ENCODE data around the gene PTGIS.

PTGIS gene

GRCh38 chr20:49562311-49563014 is 5.5 kb downstream of the PTGIS start:
- peak; percentile 90 for FAIRE-seq
- DNase-seq (ENCODE audit: insufficient read length, low spot score): peak; percentile 98

DNA sequence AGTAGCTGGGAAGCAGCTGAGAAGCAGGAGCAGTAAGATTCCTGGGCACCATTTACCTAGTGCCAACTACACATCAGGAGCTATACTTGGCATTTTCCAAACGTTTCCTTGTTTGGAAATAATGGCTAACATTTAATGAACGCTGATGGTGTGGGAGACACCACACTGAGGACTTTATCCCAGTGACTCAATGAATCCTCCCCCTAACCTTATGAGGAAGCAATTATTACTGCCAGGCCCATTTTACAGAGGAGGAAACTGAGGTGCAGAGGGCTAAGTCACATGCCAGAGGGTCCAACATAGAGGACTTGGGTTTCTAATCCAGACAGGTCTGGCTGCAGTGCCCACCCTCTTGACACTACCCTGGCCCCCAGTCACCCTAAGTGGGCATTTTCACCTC is 6.1 kb downstream of the PTGIS start:
- DNase-seq (ENCODE audit: insufficient read length, low spot score) (no peak), FAIRE-seq (no peak)

- FAIRE-seq (peak; percentile 9), DNase-seq (ENCODE audit: insufficient read length, low spot score) (no peak)
Measured at GRCh38 chr20:49561256-49561655, 6.7 kb downstream of the PTGIS start.

GRCh38 chr20:49560646-49561045 is 7.3 kb downstream of the PTGIS start:
- DNase-seq (ENCODE audit: insufficient read length, low spot score): no peak
- FAIRE-seq: peak; percentile 23

DNA sequence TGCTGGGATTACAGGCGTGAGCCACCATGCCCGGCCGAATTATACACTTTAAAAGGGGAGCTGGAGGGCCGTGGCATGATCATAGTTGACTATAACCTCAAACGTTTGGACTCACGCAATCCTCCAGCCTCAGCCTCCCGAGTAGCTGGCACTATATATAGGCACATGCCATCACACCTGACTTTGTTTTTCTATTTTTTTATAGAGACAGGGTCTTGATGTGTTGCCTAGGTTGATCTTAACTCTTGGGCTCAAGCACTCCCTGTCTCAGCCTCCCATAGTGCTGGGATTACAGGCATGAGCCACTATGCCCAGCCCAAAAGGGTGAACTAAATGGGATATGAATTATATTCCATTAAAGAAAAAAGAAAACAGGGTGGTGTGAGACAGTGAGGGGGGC is 7.8 kb downstream of the PTGIS start:
- FAIRE-seq (no peak), DNase-seq (ENCODE audit: insufficient read length, low spot score) (no peak)

DNA sequence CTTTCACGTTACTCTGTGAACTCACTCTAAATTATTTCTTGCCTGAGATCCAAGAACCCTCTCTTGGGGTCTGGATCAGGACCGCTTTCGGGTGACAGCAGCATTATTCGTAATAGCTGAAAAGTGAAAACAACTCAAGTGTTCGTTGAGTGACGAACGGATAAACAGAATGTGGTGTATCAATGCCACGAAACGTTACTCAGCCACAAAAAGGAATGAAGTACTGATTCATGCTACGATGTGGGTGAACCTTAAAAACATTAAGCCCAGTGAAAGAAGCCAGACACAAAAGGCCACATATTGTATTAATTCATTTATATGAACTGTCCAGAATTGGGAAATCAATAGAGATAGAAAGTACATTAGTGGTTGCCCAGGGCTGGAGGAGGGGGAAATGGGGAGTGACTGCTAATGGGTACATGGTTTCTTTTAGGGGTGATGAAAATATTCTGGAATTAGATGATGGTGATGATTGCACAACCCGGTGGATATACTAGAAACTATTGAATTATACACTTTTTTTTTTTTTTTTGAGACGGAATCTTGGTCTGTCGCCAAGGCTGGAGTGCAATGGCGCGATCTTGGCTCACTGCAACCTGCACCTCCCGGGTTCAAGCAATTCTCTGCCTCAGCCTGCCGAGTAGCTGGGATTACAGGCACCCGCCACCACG is 8.4 kb downstream of the PTGIS start:
- no peak for DNase-seq (ENCODE audit: insufficient read length, low spot score)
- peak; percentile 23 for FAIRE-seq

DNA sequence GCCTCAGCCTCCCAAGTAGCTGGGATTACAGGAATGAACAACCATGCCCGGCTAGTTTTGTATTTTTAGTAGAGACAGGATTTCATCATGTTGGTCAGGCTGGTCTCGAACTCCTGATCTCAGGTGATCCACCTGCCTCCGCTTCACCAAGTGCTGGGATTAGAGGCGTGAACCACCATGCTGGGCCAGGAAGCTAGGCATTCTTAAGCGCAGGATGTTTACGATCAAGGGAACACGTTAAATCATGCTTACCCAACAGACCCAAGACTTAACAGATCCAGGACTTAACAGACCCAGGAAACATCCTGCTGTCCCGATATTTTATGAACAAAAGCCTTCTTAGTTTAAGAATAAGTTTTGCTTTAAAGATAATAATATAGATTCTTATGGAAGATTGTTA is 9.1 kb downstream of the PTGIS start:
- DNase-seq (ENCODE audit: insufficient read length, low spot score) (no peak), FAIRE-seq (no peak)

GRCh38 chr20:49557449-49557848 is 10.5 kb downstream of the PTGIS start:
- FAIRE-seq (peak; percentile 62), DNase-seq (ENCODE audit: insufficient read length, low spot score) (no peak)

DNA sequence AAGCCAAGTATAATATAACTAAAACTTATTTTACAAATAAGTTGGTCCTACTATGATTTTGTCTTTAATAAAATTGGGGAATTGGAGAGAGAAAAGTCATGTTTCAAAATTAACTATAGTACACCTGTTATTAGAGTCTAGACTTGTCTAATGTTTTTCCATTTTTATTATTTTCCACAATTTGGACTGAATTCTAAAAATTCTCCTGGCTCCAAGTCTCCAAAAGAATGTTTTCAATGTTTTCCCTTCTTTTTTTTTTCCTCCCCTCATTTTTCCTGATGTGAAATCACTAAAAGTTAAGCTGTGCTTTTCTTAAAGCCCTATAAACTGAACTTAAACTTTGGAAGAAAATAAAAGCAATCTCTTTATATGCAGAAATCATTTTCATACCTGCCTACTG is 11.3 kb downstream of the PTGIS start:
- FAIRE-seq (no peak), DNase-seq (ENCODE audit: insufficient read length, low spot score) (no peak)

- DNase-seq (ENCODE audit: insufficient read length, low spot score) (no peak), FAIRE-seq (peak; percentile 80)
Measured at GRCh38 chr20:49549801-49550551, 18.0 kb downstream of the PTGIS start.

- FAIRE-seq (peak; percentile 72), DNase-seq (ENCODE audit: insufficient read length, low spot score) (no peak)
Measured at GRCh38 chr20:49548371-49548947, 19.5 kb downstream of the PTGIS start.

DNA sequence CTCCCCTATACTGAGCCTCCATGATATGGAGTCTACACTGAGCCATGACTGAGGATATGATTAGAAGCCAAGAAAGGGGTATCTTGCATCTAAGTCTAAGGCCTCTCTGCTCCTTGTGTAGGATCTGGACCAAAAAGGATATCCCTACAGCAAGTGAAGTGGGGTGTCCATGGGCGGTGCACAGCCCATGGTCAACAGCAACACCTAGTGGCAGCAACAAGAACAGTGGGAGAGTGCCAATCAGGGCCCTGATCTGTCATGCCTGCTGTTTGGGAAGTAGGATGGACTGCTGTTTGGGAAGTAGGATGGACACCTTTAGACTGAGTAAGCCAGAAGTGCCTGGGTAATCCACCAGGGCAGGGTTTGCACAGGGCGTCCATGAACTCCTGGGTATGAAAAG is 22.4 kb downstream of the PTGIS start:
- DNase-seq (ENCODE audit: insufficient read length, low spot score) (no peak), FAIRE-seq (peak; percentile 48)

DNA sequence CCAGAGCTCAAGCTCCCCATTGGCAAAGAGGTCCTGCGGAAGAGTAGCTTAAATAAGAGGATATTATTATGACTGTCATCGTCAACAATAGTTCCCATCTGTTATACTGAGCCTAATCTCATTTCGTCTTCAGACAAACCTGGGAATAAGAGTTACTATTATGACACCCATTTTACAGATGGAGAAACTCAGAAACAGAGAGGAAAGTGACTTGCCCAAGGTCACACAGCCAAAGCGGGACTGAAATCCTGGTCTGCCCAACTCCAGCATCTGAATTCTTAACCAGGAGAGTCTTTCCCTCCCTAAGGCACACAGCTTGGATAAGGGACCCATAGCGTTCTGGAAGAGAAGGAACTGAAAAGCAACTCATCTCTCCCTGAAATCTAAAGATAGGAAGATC is 23.4 kb downstream of the PTGIS start:
- no peak for DNase-seq (ENCODE audit: insufficient read length, low spot score)
- FAIRE-seq: peak; percentile 23

DNA sequence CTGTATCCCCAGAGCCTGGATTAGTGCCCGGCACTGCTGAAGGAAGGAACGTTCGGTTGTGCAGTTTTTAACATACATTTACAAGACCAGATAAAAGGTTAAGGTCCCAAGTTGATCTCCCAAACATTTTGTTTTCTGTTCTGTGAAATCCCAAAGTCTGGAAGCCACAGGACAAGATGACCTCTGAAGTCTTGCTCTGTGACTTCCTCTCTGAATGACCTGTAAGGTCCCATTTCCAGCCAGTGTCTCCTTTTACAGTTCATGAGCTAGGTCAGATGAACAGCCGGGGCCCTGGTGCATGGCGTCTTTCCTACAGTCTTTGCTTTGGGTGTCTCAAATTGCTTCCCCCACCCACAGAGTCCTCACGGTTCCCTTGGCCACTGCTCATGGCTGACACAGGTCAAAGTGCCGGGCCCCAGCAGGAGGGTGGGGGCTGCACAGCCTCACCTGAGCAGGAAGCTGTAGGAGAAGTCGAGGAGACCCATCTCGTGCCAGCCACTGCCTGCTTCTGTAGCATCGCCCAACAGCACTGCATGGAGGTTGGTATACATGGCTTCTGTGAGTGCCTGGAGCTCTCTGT is 24.0 kb downstream of the PTGIS start:
- FAIRE-seq: no peak
- no peak for DNase-seq (ENCODE audit: insufficient read length, low spot score)

GRCh38 chr20:49543071-49543857 is 24.7 kb downstream of the PTGIS start:
- DNase-seq (ENCODE audit: insufficient read length, low spot score): no peak
- FAIRE-seq: no peak

GRCh38 chr20:49542514-49542991 is 25.4 kb downstream of the PTGIS start:
- DNase-seq (ENCODE audit: insufficient read length, low spot score): no peak
- peak; percentile 42 for FAIRE-seq

DNA sequence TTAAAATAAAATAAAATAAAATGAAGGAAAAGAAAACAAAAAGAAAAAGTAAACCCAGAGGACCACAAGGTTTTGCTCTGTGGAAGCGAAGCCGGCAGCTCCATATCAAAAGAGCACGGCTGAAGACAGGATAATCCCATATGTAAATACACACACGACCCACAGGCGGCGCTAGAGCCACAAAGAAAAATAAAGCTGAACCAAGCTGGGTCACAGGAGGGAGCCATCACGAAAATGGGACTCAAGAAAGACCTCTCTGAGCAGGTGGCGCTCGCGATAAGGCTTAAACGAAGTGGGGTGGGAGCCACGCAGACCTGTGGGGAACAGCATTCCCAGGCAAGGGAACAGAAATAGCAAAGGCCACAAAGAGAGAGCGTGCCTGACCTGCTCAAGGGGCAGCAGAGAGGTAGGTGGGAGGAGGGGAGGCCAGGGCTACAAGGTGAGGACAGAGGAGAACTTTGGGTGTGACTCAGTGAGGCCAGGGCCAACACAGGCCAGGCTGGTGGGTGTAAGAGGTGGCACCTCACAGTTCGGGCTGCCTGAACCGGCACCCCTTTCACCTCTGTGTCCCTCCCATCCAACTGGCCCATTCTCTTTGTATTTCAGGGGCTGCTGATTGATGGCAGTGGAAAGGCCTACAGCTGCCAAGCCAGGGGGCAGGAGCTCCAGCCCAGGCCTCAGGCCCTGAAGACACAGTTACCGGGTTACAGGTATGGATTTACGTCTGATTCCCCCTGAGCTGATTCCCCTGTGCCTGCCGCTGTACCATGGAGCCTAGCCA is 26.0 kb downstream of the PTGIS start:
- FAIRE-seq (peak; percentile 92), DNase-seq (ENCODE audit: insufficient read length, low spot score) (peak; percentile 92)

DNA sequence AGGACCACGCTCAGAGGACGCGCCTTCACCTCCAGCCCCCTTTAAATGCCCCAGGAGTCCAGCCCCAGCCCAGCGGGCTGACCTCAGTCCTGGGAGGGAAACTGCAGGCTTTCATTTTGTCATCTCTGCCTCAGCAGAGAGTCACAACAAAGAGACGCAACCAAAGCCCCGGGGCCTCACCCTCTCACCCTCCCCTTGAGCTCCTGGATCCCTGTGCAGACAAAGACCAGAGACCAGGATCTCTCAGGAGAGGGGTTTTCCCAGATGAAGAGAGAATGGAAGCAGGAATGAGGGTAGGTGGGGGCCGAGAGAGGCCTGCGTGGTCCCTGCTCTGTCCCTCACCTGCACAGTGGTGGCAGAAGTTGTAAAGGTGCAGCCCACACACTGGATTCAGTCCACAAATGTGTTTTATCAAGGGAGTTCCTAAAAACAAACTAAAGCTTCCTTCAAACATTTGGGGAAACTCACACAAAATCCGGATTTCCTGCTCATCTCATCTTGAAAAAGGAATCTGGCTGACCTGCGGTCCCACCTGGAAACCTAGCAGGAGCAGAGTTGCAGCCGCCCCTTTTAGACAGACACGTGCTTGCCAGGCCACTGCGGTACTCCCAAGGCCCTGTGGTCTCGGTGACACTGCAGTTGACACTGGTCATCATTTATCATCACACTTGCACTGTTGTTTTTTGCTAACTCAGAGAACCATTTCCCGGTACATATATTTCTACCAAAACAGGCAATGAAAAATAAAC is 27.1 kb downstream of the PTGIS start:
- no peak for DNase-seq (ENCODE audit: insufficient read length, low spot score)
- peak; percentile 20 for FAIRE-seq

DNA sequence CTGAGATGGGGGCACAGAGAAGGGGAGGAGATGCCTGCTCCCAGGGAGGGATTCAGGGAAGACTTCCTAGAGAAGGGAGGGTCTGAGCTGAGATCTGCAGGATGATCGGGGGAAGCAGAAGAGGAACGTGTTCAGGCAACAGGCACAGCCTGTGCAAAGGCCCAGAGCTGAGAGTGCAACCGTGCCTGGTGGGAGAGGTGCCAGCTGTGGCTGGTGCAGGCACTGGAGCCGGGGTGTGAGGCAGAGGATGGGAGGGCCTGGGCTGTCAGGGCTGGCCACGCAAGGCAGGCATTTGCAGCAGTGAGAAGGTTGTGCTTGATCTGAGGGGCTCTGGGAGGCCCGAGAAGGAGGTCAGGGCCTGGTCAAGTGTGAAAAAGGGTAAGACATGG is 27.7 kb downstream of the PTGIS start:
- no peak for DNase-seq (ENCODE audit: insufficient read length, low spot score)
- FAIRE-seq: peak; percentile 13
